Fibroblast of peridontal ligament (primary cell): ENCODE results near the gene NDOR1.

Source experiments
- DNase-seq: peaks from one replicate; pipeline ENCODE4 v3.0.0-alpha.2; 2010; ENCODE audit errors: extremely low read depth

Gene NDOR1

DNA sequence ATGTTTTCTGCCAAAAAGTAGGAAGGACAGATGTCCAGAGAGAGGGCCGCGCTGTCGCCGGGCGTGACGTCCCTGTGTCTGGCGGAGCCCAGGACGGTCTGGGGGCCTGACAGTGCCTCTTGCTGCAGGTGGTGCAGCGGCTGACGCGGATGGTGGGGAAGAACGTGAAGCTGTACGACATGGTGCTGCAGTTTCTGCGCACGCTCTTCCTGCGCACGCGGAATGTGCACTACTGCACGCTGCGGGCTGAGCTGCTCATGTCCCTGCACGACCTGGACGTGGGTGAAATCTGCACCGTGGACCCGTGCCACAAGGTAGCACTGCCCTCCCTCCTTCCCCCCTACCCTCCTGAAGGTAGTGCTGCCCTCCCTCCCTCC is 57.4 kb downstream of the NDOR1 start:
- DNase-seq = no peak

DNA sequence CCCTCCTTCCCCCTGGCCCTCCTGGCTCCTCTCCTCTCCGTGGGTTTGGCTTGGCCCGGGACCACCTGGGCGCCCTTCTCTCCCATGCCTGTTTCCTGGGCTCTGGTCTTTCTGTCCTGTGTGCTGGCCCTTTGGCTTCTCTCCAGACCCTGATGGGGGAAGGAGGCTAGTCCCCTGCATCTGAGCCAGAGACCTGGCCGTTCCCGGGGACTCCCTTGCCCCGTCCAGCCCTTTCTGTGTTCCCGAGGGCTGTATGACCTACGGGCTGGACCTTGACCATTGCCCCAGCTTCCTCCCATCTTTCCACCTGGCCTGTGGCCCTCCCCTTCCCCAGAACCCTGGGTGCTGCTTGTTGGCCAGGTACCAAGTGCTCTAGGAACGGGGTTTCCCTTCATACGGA is 58.0 kb downstream of the NDOR1 start:
- DNase-seq = no peak

DNA sequence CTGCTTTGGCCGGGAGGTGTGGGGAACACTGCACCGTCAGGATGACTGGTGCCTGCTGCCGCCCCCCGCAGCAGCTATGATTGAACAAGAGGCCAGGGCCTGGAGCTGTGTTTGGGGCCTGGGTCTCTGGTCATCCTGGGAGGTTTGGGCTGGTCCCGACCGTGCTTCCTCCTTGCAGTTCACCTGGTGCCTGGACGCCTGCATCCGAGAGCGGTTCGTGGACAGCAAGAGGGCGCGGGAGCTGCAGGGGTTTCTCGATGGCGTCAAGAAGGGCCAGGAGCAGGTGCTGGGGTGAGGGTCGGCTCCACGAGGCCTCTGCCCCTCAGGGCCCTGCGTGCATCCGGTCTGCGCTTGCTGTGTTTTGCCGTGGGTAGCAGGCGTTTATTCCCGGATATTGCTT is 58.6 kb downstream of the NDOR1 start:
- no peak for DNase-seq

DNA sequence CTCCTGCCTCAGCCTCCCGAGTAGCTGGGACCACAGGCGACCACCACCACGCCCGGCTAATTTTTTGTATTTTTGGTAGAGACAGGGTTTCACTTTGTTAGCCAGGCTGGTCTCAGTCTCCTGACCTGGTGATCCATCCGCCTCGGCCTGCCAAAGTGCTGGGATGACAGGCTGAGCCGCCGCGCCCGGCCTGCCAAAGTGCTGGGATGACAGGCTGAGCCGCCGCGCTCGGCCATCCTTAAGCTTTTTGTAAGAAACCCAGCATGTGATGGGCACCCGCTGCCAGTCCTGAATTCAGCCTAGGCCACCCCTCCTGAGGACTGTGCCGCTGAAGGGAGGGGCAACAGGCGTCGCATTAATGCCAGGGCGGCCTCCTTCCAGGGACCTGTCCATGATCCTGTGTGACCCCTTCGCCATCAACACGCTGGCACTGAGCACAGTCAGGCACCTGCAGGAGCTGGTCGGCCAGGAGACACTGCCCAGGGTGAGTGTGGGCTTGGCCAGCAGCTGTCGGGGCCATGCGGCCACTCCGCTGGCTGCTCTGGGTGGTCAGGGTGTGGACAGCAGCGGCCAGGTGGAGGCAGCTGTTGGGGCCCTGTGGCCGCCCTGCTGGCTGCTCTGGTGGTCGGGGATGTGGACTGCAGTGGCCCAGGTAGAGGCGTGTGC is 60.1 kb downstream of the NDOR1 start:
- DNase-seq = no peak

DNA sequence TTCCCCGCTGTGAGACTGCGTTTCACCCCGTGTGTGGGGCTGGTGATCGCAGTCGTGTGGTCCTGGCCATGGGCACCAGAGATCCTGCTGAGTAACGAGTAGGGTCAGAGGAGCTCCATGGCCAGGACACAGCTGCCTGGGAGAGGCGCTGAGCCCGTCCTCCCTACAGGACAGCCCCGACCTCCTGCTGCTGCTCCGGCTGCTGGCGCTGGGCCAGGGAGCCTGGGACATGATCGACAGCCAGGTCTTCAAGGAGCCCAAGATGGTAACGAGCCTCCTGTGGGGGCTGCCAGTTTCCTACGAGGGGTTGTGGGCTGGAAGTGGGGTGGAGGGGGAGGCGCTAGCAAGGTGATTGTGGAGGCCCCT is 60.6 kb downstream of the NDOR1 start:
- DNase-seq = no peak
